A673 (cell line): ENCODE results near the gene ZNF205.

Source experiments
- EZH2 ChIP-seq: fragments of 200-600 bp; sonication (generic); IDR thresholded peaks from 2 replicates; pipeline ENCODE4 v1.6.1; 2017; ENCODE audit warnings: borderline replicate concordance, low read depth, mild to moderate bottlenecking, mixed read lengths, antibody characterized with exemption, low read length; ENCODE audit not compliant: poor library complexity, severe bottlenecking
- TF ChIP-seq, protein P1 (sequence below): fragments of 300-800, 200-600 bp; sonication (generic); conservative IDR thresholded peaks from 2 replicates; pipeline ENCODE4 v1.5.1; 2017; ENCODE audit warnings: low read depth, mild to moderate bottlenecking, antibody characterized with exemption, low read length, moderate library complexity, mixed read lengths

GRCh38 chr16:3091551-3091950 lies 20.8 kb upstream of the ZNF205 start:
- TF ChIP-seq, protein P1, sequence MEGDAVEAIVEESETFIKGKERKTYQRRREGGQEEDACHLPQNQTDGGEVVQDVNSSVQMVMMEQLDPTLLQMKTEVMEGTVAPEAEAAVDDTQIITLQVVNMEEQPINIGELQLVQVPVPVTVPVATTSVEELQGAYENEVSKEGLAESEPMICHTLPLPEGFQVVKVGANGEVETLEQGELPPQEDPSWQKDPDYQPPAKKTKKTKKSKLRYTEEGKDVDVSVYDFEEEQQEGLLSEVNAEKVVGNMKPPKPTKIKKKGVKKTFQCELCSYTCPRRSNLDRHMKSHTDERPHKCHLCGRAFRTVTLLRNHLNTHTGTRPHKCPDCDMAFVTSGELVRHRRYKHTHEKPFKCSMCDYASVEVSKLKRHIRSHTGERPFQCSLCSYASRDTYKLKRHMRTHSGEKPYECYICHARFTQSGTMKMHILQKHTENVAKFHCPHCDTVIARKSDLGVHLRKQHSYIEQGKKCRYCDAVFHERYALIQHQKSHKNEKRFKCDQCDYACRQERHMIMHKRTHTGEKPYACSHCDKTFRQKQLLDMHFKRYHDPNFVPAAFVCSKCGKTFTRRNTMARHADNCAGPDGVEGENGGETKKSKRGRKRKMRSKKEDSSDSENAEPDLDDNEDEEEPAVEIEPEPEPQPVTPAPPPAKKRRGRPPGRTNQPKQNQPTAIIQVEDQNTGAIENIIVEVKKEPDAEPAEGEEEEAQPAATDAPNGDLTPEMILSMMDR = no peak
- no peak for TF ChIP-seq EZH2
